ENCODE data around the gene GPR15LG.

DNA sequence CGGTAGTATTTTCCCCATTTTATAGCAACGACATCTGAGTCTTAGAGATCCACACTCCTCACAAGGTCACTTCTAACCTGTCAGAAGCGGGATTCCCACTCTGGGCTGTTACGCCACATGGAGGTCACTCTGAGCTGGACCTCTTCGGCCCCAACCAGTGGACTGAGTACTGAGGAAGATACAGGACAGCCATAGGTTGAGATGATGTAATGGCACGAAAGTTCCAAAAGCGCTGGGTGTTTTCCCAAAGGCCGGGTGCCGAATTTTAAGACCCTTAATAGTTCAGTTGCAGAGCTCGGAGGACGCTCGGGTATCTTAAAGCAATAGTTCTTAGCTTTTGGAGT is 33.6 kb upstream of the GPR15LG start:
- no peak for TF ChIP-seq CTCF (conservative IDR thresholded peaks at IDR 0.05 in 1 of 2, IDR thresholded peaks at IDR 0.05 in 1 of 2; ENCODE audit: extremely low read depth in 1 of 2, insufficient read depth in 1 of 2, low read depth in 1 of 2, low read length in 2 of 2)
- no peak for TF ChIP-seq EZH2 (IDR thresholded peaks at IDR 0.05; ENCODE audit: borderline replicate concordance, low read length)
